SK-N-SH (cell line): ENCODE measurements around the gene ZBTB24. TPM values are rescaled to one million over a fixed set of nuclear protein-coding genes. Genes with fewer than 3 reads are reported as not detected.

ENCODE experiments used
- CTCF ChIA-PET: fragments of 300-600, 350-600 bp; formaldehyde crosslinking; extraction: SDS; loops from one replicate; lab custom pipeline; 2021; lab: Yijun Ruan, JAX
- POLR2A ChIA-PET: fragments of 350-600 bp; sonication (Branson Sonifier 250); formaldehyde crosslinking; extraction: SDS; loops from one replicate; lab custom pipeline; 2020; ENCODE audit warnings: antibody characterized with exemption, inconsistent platforms; lab: Yijun Ruan, JAX
- DNase-seq: peaks from one replicate; pipeline ENCODE4 v3.0.0; 2012
- H2AFZ ChIP-seq: fragments of 200-600 bp; sonication (generic); 2 replicates; pipeline ENCODE4 v1.8.1; 2016; ENCODE audit warnings: antibody characterized with exemption, mild to moderate bottlenecking, low read depth
- H3F3A ChIP-seq: fragments of 200-600 bp; sonication (generic); replicated peaks from 2 replicates; pipeline ENCODE3; 2016; ENCODE audit warnings: antibody characterized with exemption, mild to moderate bottlenecking; ENCODE audit not compliant: insufficient read depth
- H3K27ac ChIP-seq, 2 experiments: fragments of 200-500 bp in 1 of 2; fragments of 200-600 bp in 1 of 2; sonication (Bioruptor generic) in 1 of 2; sonication (generic), shearing (Covaris generic) in 1 of 2; 2 replicates each; pipeline versions ENCODE4 v1.5.1 to v1.6.1; 2014 to 2016; ENCODE audit warnings: low read depth in 2 of 2, inconsistent platforms in 1 of 2, low read length in 1 of 2, mild to moderate bottlenecking in 1 of 2, mixed read lengths in 1 of 2
- H3K27me3 ChIP-seq: fragments of 200-600 bp; sonication (generic), shearing (Covaris generic); 2 replicates; pipeline ENCODE4 v1.6.1; 2016; ENCODE audit warnings: mixed run types; ENCODE audit not compliant: insufficient read depth
- H3K36me3 ChIP-seq, 2 experiments: fragments of 200-500 bp in 1 of 2; fragments of 200-600 bp in 1 of 2; sonication (Bioruptor generic) in 1 of 2; sonication (generic) in 1 of 2; replicated peaks in 1 of 2; 2 replicates each; pipeline versions ENCODE3 to v1.5.1; 2014 to 2016; ENCODE audit warnings: low read length in 1 of 2, mild to moderate bottlenecking in 1 of 2; ENCODE audit not compliant: insufficient read depth in 2 of 2, control insufficient read depth in 1 of 2
- H3K4me1 ChIP-seq, 2 experiments: fragments of 200-500 bp in 1 of 2; fragments of 200-600 bp in 1 of 2; sonication (Bioruptor generic) in 1 of 2; sonication (generic), shearing (Covaris generic) in 1 of 2; 2 replicates each; pipeline versions ENCODE4 v1.5.1 to v1.6.1; 2014 to 2016; ENCODE audit warnings: low read depth in 1 of 2, low read length in 1 of 2, mixed run types in 1 of 2; ENCODE audit not compliant: insufficient read depth in 2 of 2, control insufficient read depth in 1 of 2
- H3K4me2 ChIP-seq: fragments of 200-600 bp; sonication (generic), shearing (Covaris generic); 2 replicates; pipeline ENCODE4 v1.6.1; 2017; ENCODE audit warnings: mixed run types
- H3K4me3 ChIP-seq, 2 experiments: fragments of 200-500 bp in 1 of 2; fragments of 200-600 bp in 1 of 2; sonication (Bioruptor generic) in 1 of 2; sonication (generic), shearing (Covaris generic) in 1 of 2; 2 replicates each; pipeline versions ENCODE4 v1.5.1 to v1.8.1; 2014 to 2016; ENCODE audit warnings: low read depth in 2 of 2, inconsistent platforms in 1 of 2, low read length in 1 of 2, mild to moderate bottlenecking in 1 of 2, mixed read lengths in 1 of 2, moderate library complexity in 1 of 2
- H3K79me2 ChIP-seq: fragments of 200-600 bp; sonication (generic); 2 replicates; pipeline ENCODE4 v1.8.1; 2017; ENCODE audit warnings: mild to moderate bottlenecking; ENCODE audit not compliant: insufficient read depth
- H3K9ac ChIP-seq: fragments of 200-600 bp; sonication (generic); 2 replicates; pipeline ENCODE4 v1.6.1; 2017; ENCODE audit warnings: mixed run types
- H3K9me2 ChIP-seq: fragments of 200-600 bp; sonication (generic); 2 replicates; pipeline ENCODE4 v1.6.1; 2017; ENCODE audit warnings: mixed run types
- H3K9me3 ChIP-seq: fragments of 200-600 bp; sonication (generic); 2 replicates; pipeline ENCODE4 v1.6.1; 2017; ENCODE audit warnings: mixed run types, mild to moderate bottlenecking, moderate library complexity
- H4K20me1 ChIP-seq: fragments of 200-600 bp; sonication (generic); 2 replicates; pipeline ENCODE4 v1.6.1; 2017; ENCODE audit warnings: mild to moderate bottlenecking, mixed run types; ENCODE audit not compliant: insufficient read depth
- ELF1 ChIP-seq: IDR thresholded peaks from 2 replicates; pipeline ENCODE4 v1.4.0; 2012
- IRF3 ChIP-seq: fragments of 150-350 bp; IDR thresholded peaks from 2 replicates; pipeline ENCODE4 v1.6.1; 2016; ENCODE audit warnings: mild to moderate bottlenecking, low read depth, low read length
- MAX ChIP-seq: IDR thresholded peaks from 2 replicates; pipeline ENCODE4 v1.4.0; 2012; ENCODE audit warnings: low read depth
- PBX3 ChIP-seq: IDR thresholded peaks from 2 replicates; pipeline ENCODE4; 2012
- SIN3A ChIP-seq: IDR thresholded peaks from 2 replicates; pipeline ENCODE4 v1.6.1; 2012; ENCODE audit warnings: low read depth, mild to moderate bottlenecking, low read length, moderate library complexity, borderline replicate concordance
- SMC3 ChIP-seq: IDR thresholded peaks from 2 replicates; pipeline ENCODE4 v1.6.1; 2012; ENCODE audit warnings: low read depth, low read length, improper control_type of control experiment
- USF2 ChIP-seq: fragments of 150-350 bp; IDR thresholded peaks from 2 replicates; pipeline ENCODE4 v1.6.1; 2017; ENCODE audit warnings: antibody characterized with exemption, low read length, low read depth, borderline replicate concordance
- WGBS: methylation state at CpG from one replicate; pipeline ENCODE4 v1.1.6; 2017; ENCODE audit warnings: low lambda C conversion rate; 5-methylcytosine and 5-hydroxymethylcytosine counted together
- polyA plus RNA-seq, 3 experiments: library from polyadenylated mRNA; depleted of rRNA; stranded (reverse); fragments of >200 nt; gene quantifications; 2 replicates each; pipeline ENCODE4 v1.2.3, GENCODE V29; 2012

Gene ZBTB24
- polyA plus RNA-seq, 1 of the 3 experiments (the other 2 are of a cell fraction) = 1.7 TPM

- H3F3A ChIP-seq = peaks cover 4% of the 10 kb centered on the region
- H3K27me3 ChIP-seq = no peaks in the 10 kb centered on the region
- no peak overlapping the region for H3K27ac ChIP-seq
- TF ChIP-seq SIN3A (no peak), SMC3 (no peak), ELF1 (no peak), USF2 (no peak)
- CTCF ChIA-PET = no interaction called here
- H3K9me2 ChIP-seq = no peaks in the 10 kb centered on the region
- H3K9me3 ChIP-seq = no peaks in the 10 kb centered on the region
- no peak overlapping the region for H3K4me2 ChIP-seq
- H3K36me3 ChIP-seq = no peaks in the 10 kb centered on the region
- no peak overlapping the region for H3K4me3 ChIP-seq
- no peak for DNase-seq
- WGBS = 92% methylated on average over 5 of the region's 5 CpGs
- no peaks in the 10 kb centered on the region for H4K20me1 ChIP-seq
- H3K4me1 ChIP-seq = peaks cover 0 to 4% of the 10 kb centered on the region in 2 experiments; a peak in 1 of 4 replicates
- no peak overlapping the region for H2AFZ ChIP-seq
- no peak overlapping the region for H3K9ac ChIP-seq
- H3K79me2 ChIP-seq = no peaks in the 10 kb centered on the region
- POLR2A ChIA-PET = no interaction called here
Measured at GRCh38 chr6:109436041-109436440, 47.0 kb downstream of the ZBTB24 start.

GRCh38 chr6:109434456-109434855, 48.6 kb downstream of the ZBTB24 start:
- H3K4me1 ChIP-seq = peaks cover 0 to 2% of the 10 kb centered on the region in 2 experiments; a peak in 1 of 4 replicates
- H3K27me3 ChIP-seq = no peaks in the 10 kb centered on the region
- POLR2A ChIA-PET = no interaction called here
- no peak overlapping the region for H3K4me3 ChIP-seq
- peaks cover 4% of the 10 kb centered on the region for H3F3A ChIP-seq
- H3K36me3 ChIP-seq = no peaks in the 10 kb centered on the region
- no peak overlapping the region for H3K9ac ChIP-seq
- no peaks in the 10 kb centered on the region for H3K9me3 ChIP-seq
- H2AFZ ChIP-seq = no peak overlapping the region
- no peaks in the 10 kb centered on the region for H4K20me1 ChIP-seq
- WGBS = 75% methylated on average over 2 of the region's 2 CpGs
- no peak for TF ChIP-seq IRF3
- TF ChIP-seq MAX = no peak
- TF ChIP-seq PBX3 = no peak
- TF ChIP-seq USF2 = no peak
- no peak for DNase-seq
- H3K9me2 ChIP-seq = no peaks in the 10 kb centered on the region
- CTCF ChIA-PET = no interaction called here
- no peak overlapping the region for H3K4me2 ChIP-seq
- no peaks in the 10 kb centered on the region for H3K79me2 ChIP-seq
- no peak overlapping the region for H3K27ac ChIP-seq
